Endothelial cell (in vitro differentiated cells): ENCODE data around the gene RBMY1E. TPM values are rescaled to one million over a fixed set of nuclear protein-coding genes. Genes with fewer than 3 reads are reported as not detected.
"Not testable (repeated sequence)": the region's sequence is repeated elsewhere in the genome, so short reads cannot be mapped to it uniquely, and the experiment has no call there.

ENCODE experiments used
- DNase-seq: peaks from one replicate; pipeline ENCODE4 v3.0.0; 2021; ENCODE audit warnings: low spot score
- H3K27ac Mint-ChIP-seq: one replicate; pipeline ENCODE4 v1.8.0; 2021; ENCODE audit warnings: mixed read lengths, inconsistent platforms; ENCODE audit not compliant: unreplicated experiment
- H3K27me3 Mint-ChIP-seq: one replicate; pipeline ENCODE4 v1.8.0; 2021; ENCODE audit warnings: mild to moderate bottlenecking, moderate library complexity, mixed read lengths, inconsistent platforms; ENCODE audit not compliant: unreplicated experiment
- H3K36me3 Mint-ChIP-seq: one replicate; pipeline ENCODE4 v1.8.0; 2021; ENCODE audit warnings: mild to moderate bottlenecking, low read depth, mixed read lengths, inconsistent platforms; ENCODE audit not compliant: unreplicated experiment
- H3K4me1 Mint-ChIP-seq: one replicate; pipeline ENCODE4 v1.8.0; 2021; ENCODE audit warnings: mild to moderate bottlenecking, mixed read lengths, inconsistent platforms; ENCODE audit not compliant: unreplicated experiment
- H3K4me3 Mint-ChIP-seq: one replicate; pipeline ENCODE4 v1.8.0; 2021; ENCODE audit warnings: mild to moderate bottlenecking, mixed read lengths, inconsistent platforms; ENCODE audit not compliant: unreplicated experiment
- H3K9me3 Mint-ChIP-seq: one replicate; pipeline ENCODE4 v1.8.0; 2021; ENCODE audit warnings: mixed read lengths, inconsistent platforms; ENCODE audit not compliant: unreplicated experiment
- long read RNA-seq: library from polyadenylated mRNA; unstranded; transcript quantifications from one replicate; pipeline ENCODE4 v2.0.0, GENCODE V29; 2020; ENCODE audit not compliant: unreplicated experiment
- total RNA-seq: library from RNA; stranded (reverse); fragmentation: NEBNext Ultra II Directional; extraction: Animal tissue kit (Norgen Biotek cat#: 25700); gene quantifications from one replicate; pipeline ENCODE4 v1.2.1, GENCODE V29; 2021; ENCODE audit not compliant: unreplicated experiment

RBMY1E gene
- total RNA-seq: not detected
- long read RNA-seq: 0 reads

- not testable (repeated sequence) for H3K4me1 Mint-ChIP-seq, H3K27ac Mint-ChIP-seq, H3K9me3 Mint-ChIP-seq, H3K27me3 Mint-ChIP-seq, DNase-seq, H3K36me3 Mint-ChIP-seq, H3K4me3 Mint-ChIP-seq
These were observed at the start of gene RBMY1E for GRCh38 chrY:21917932-21918331. TSS of gene RBMY1E (minus strand) at chrY:21918032. CDS start at chrY:21916054, 1,978 bp downstream.

DNA sequence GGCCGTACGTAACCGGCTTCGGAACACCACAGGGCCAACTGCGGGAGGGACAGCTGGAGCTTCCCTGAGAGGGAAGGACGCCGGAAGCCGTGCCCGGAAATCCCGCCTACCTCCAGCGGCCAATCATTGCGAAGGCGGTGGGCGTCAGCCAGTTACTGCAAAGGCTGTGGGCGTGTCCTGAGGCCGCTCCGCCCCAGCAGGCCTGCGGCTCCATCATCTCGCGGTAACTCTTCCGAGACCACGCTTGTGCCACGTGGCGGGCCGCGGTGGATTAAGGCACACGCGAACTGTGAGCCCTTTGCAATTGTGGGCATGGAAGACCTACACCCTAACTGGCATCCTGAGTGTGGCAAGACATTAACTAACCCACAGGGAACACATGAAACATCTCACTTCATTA, 23.4 kb downstream of the RBMY1E start, which contains the start of gene RBMY1D:
Gene RBMY1D, minus strand, starts transcription at position 101 of the 400 bp plus-strand sequence. CDS start 2,013 bp downstream, outside the sequence.
- H3K9me3 Mint-ChIP-seq, H3K27ac Mint-ChIP-seq, H3K4me3 Mint-ChIP-seq, H3K4me1 Mint-ChIP-seq, H3K36me3 Mint-ChIP-seq, DNase-seq, H3K27me3 Mint-ChIP-seq: not testable (repeated sequence)

DNA sequence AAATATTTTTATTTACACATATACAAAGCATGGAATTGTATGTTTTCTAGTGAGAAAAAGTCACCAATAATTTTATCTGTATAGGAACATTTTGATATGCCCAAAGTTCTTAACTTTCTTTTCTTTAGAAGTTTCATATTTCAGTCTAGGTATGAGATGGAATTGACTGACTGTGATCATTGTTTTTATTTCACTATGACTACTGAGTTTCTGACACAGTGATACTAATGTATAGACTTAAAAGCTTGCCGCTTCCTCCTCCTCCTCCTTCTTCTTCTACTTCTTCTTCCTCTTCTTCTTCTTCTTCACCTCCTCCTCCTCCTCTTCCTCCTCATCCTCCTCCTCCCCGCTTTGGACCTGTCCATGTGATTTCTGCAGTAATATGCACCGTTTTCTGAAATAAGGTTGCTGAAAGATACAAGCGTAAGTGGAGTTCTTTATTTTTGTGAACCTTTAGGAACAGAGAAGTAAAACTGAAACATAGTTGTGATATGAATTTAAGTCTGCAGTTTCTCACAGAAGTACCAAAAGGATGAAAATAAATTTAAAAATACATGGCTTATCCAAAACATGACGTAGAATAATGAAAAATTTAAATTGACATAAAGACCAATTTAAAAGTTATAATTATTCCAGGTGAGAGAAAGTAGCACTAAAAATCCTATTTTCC, 48.3 kb downstream of the RBMY1E start:
- not testable (repeated sequence) for H3K27me3 Mint-ChIP-seq, DNase-seq, H3K27ac Mint-ChIP-seq, H3K4me3 Mint-ChIP-seq, H3K4me1 Mint-ChIP-seq, H3K36me3 Mint-ChIP-seq, H3K9me3 Mint-ChIP-seq

Other genes with a start within 250 kb of the RBMY1E start
- gene RBMY1D, start 23.5 kb downstream of the RBMY1E start, total RNA-seq: not detected